Thyroid gland (tissue), 4 donors: ENCODE measurements around the gene SLC6A19. TPM values are rescaled to one million over a fixed set of nuclear protein-coding genes. Genes with fewer than 3 reads are reported as not detected.

Experiments
- DNase-seq, 2 donors: peaks; one replicate each; pipeline ENCODE4 v3.0.0-alpha.2; 2019
- H3K27ac ChIP-seq, 3 donors: fragments of 200-600 bp; sonication (generic); 1 replicate in 2 of 3; 2 replicates in 1 of 3; pipeline ENCODE4 v1.5.1; 2016 to 2019; ENCODE audit warnings: mild to moderate bottlenecking in 1 of 3, moderate library complexity in 1 of 3
- H3K27me3 ChIP-seq: fragments of 200-600 bp; sonication (generic); one replicate; pipeline ENCODE4 v1.5.1; 2019
- H3K36me3 ChIP-seq, 2 donors: fragments of 200-600 bp; sonication (generic); one replicate each; pipeline ENCODE4 v1.5.1; 2016 to 2019
- H3K4me1 ChIP-seq, 2 donors: fragments of 200-600 bp; sonication (generic); one replicate each; pipeline ENCODE4 v1.5.1; 2017 to 2019
- H3K4me3 ChIP-seq, 3 donors: fragments of 200-600 bp; sonication (generic); replicated peaks in 1 of 3; 1 replicate in 2 of 3; 2 replicates in 1 of 3; pipeline ENCODE4 v1.5.1; 2016; ENCODE audit warnings: mild to moderate bottlenecking in 1 of 3
- H3K9me3 ChIP-seq: fragments of 200-600 bp; sonication (generic); one replicate; pipeline ENCODE4 v1.5.1; 2017
- CTCF ChIP-seq, 6 experiments: fragments of 200-600 bp in 3 of 6; fragments of 450-650 bp in 3 of 6; sonication (generic) in 3 of 6; IDR thresholded peaks; one replicate each; pipeline ENCODE4 v1.5.1; 2016 to 2019; ENCODE audit warnings: antibody characterized with exemption in 6 of 6, mild to moderate bottlenecking in 2 of 6, inconsistent platforms in 1 of 6, moderate library complexity in 1 of 6
- POLR2A ChIP-seq, 2 donors: fragments of 450-650 bp; IDR thresholded peaks; one replicate each; pipeline ENCODE4 v1.6.1; 2017; ENCODE audit warnings: antibody characterized with exemption in 2 of 2, mild to moderate bottlenecking in 2 of 2, moderate library complexity in 1 of 2
- WGBS, 2 donors: methylation state at CpG; one replicate each; pipeline ENCODE4 v1.1.5; 2017; 5-methylcytosine and 5-hydroxymethylcytosine counted together
- intact Hi-C: fragments of 100-400 bp; cut with DNase I; formaldehyde crosslinking; loops from one replicate; pipeline ENCODE4 v1.15.1; 2023
- total RNA-seq, 4 donors: library from RNA; depleted of rRNA; stranded (reverse); fragments of >200 nt; gene quantifications; one replicate each; pipeline ENCODE4 v1.2.3, GENCODE V29; 2016

Gene SLC6A19
- total RNA-seq, 4 donors from 2014 or later: not detected

DNA sequence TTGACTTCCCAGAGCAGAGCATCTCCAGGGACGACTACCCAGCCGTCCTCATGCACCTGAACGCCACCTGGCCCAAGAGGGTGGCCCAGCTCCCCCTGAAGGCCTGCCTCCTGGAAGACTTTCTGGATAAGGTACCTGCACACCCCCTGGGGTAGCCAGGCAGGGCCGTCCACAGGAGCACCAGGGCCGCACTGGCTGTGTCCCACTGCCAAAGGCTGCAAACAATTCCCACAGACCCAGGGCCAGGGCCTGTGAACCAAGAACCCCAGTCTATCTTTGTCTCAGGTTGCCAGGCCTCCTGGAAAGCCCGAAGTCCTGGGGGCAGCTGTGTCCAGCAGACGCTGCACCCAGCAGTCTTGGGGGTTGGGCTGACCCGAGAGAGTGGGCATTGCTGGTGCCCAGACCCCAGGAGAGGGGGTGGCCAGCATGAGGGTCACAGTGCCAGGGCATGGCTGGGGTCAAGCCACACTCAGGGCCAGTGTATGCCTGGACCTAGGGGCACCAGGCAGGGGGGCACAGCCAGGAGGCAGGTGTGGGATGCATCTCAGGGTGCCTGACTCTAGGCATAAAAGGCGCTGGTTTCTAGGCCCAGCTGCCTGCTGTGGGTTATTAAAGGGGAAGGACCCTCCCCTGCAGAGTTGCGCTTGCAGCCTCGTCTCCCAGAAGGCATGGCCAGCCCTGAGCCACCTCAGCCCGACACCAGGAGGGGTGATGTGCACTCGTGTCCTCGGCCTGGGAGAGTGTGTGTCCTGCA is 41.5 kb downstream of the SLC6A19 start:
- H3K27ac ChIP-seq: no peak overlapping the region
- 71 to 76% methylated on average over 7 to 10 of the region's 14 CpGs for WGBS, 2 donors
- H3K4me3 ChIP-seq: no peak overlapping the region
- TF ChIP-seq CTCF (IDR thresholded peaks at IDR 0.05): no peak
- no peak for TF ChIP-seq POLR2A (IDR thresholded peaks at IDR 0.05)
- H3K27me3 ChIP-seq: no peaks in the 10 kb centered on the region
- no peak for DNase-seq
- H3K9me3 ChIP-seq: no peaks in the 10 kb centered on the region
- H3K36me3 ChIP-seq: no peaks in the 10 kb centered on the region
- no peaks in the 10 kb centered on the region for H3K4me1 ChIP-seq
- intact Hi-C loops: no loop called here

- TF ChIP-seq POLR2A (IDR thresholded peaks at IDR 0.05) (no peak), CTCF (IDR thresholded peaks at IDR 0.05) (no peak)
- no peak overlapping the region for H3K27ac ChIP-seq
- no peak for DNase-seq
- intact Hi-C loops: no loop called here
- no peaks in the 10 kb centered on the region for H3K9me3 ChIP-seq
- 48 to 65% methylated on average over 18 to 33 of the region's 33 CpGs for WGBS, 2 donors
- no peaks in the 10 kb centered on the region for H3K4me1 ChIP-seq
- no peaks in the 10 kb centered on the region for H3K36me3 ChIP-seq
- no peaks in the 10 kb centered on the region for H3K27me3 ChIP-seq
- no peak overlapping the region for H3K4me3 ChIP-seq
Observed at GRCh38 chr5:1243487-1244130, 42.2 kb downstream of the SLC6A19 start.

- Histone ChIP-seq H3K4me1 (no peaks in the 10 kb centered on the region), H3K36me3 (no peaks in the 10 kb centered on the region), H3K9me3 (no peaks in the 10 kb centered on the region), H3K27me3 (no peaks in the 10 kb centered on the region), H3K27ac (no peak overlapping the region), H3K4me3 (no peak overlapping the region)
- WGBS, 2 donors: 61 to 64% methylated on average over 4 to 21 of the region's 21 CpGs
- TF ChIP-seq CTCF (IDR thresholded peaks at IDR 0.05): no peak
- no peak for TF ChIP-seq POLR2A (IDR thresholded peaks at IDR 0.05)
- intact Hi-C loops: no loop called here
- no peak for DNase-seq
Observed at GRCh38 chr5:1244255-1244654, 42.9 kb downstream of the SLC6A19 start.

GRCh38 chr5:1244976-1245375 is 43.6 kb downstream of the SLC6A19 start:
- Histone ChIP-seq H3K4me3 (no peak overlapping the region), H3K9me3 (no peaks in the 10 kb centered on the region), H3K27me3 (no peaks in the 10 kb centered on the region), H3K36me3 (no peaks in the 10 kb centered on the region), H3K27ac (no peak overlapping the region), H3K4me1 (no peaks in the 10 kb centered on the region)
- DNase-seq: no peak
- intact Hi-C loops: no loop called here
- TF ChIP-seq CTCF (IDR thresholded peaks at IDR 0.05) (no peak), POLR2A (IDR thresholded peaks at IDR 0.05) (no peak)
- 61% methylated on average over 9 of the region's 10 CpGs; no CpG with 5 or more reads in 1 of the 2 donors for WGBS, 2 donors

DNA sequence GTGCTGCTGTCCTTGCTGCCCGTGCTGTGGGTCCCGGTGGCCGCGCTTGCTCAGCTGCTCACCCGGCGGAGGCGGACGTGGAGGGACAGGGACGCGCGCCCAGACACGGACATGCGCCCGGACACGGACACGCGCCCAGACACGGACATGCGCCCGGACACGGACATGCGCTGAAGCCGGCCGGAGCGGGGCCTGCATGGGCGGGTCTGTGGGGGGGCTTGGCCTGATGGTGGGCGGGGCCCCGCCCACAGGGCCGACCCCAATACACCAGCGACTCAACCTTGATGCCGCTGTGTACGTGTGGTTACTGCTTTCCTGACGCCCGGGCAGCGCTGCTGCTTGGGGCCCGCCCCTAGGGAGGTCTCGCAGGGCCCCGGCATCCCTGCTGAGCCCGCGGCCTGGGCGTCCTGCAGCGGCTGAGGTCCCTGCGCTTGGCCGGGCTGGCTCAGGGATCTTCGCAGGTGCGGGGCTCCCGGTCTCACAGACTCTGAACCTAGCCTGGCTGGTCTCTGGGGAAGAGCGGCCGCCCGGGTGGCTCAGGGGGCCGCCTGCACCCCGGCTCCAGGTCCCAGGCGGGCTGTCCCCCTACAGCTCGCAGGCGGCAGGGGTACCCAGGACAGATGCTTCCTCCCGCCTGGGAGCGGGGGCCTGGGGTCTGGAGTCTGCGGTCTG is 44.6 kb downstream of the SLC6A19 start:
- H3K27ac ChIP-seq: no peak overlapping the region
- H3K4me3 ChIP-seq: no peak overlapping the region
- H3K36me3 ChIP-seq: no peaks in the 10 kb centered on the region
- no peak for DNase-seq
- 54 to 73% methylated on average over 6 to 8 of the region's 58 CpGs for WGBS, 2 donors
- no peaks in the 10 kb centered on the region for H3K27me3 ChIP-seq
- H3K4me1 ChIP-seq: no peaks in the 10 kb centered on the region
- no peak for TF ChIP-seq CTCF (IDR thresholded peaks at IDR 0.05)
- intact Hi-C loops: no loop called here
- H3K9me3 ChIP-seq: no peaks in the 10 kb centered on the region
